Measurements from ENCODE around the gene A2M.

A2M gene

DNA sequence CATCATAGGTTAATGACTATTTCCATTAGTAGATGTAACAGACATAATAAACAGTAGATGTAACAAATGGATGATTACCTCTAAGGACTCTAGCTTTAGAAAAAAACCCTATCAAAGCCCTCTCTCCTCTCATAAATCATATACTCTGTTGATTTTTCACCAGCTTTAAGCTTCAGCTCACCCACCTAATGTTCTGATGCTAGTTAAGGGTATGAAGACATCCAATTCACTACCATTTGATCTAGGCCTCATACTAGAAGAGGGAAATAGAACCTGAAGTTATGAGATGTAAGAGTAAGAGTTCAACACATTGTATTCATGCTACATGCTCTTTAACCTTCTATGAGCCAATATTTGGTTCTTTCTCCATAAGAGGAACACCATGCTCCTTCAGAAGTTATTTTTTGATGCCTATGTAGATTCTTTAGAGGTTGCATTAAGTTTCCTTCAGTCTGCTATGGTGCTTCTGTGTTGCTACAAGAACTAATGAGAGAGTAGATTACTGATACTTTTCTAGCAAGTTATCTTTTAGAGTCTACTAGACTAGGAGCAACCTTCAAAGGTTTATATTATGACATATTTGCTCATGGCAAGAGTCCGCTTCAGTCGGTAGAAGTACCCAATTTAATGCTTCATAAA lies 16.0 kb downstream of the A2M start:
- FAIRE-seq (no peak), DNase-seq (ENCODE audit: low spot score) (no peak)

GRCh38 chr12:9098463-9099026 lies 17.2 kb downstream of the A2M start:
- no peak for DNase-seq (ENCODE audit: low spot score)
- no peak for FAIRE-seq

GRCh38 chr12:9098115-9098452 lies 17.6 kb downstream of the A2M start:
- FAIRE-seq, result no peak
- no peak for DNase-seq (ENCODE audit: low spot score)

DNA sequence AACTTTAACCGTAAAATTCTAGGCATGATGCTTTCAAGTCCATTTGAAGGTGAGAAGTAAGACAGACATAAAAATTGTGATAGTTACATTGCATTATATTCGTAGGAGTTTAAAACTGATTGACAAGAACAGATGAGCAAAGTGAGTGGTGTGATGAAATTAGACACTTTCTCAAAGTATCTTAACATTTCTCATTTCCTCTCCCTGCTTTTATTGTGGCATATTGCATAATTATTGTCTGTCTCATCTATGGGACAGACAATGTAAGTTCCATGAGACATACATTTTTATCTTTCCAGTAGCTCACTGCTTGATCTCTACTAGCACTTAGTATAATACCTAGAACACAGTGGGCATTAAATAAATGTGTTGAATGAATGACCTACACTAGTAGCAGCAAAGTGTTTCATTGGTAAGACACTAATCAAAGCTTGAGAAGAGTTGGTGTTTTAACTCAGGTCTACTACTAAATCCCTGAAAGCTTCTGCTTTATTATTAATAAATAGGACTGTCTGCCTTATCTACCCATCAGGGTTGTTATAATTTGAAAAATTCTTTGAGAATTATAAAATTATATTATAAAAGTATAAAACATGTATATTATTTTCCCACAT lies 19.0 kb downstream of the A2M start:
- FAIRE-seq, result no peak
- no peak for DNase-seq (ENCODE audit: low spot score)

DNA sequence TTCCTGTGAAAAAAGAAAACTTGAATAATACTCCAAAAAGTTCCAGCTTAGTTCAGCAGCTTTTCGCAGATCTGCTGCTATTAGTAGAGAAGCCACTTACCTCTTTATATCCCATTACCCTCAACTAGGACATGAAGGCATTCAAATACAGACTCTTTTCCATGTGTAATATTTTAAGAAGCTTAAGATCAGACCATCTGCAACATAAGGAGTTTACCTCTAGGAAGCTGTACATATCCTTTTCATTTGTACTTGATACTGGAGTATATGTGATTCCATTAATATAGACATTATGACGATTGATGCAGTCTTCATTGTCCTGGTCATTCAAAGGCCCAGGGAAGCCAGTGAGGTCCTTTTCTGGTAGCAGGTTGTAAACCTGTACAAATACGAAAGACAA lies 20.4 kb downstream of the A2M start:
- FAIRE-seq (no peak), DNase-seq (ENCODE audit: low spot score) (no peak)

GRCh38 chr12:9094512-9095206 lies 21.1 kb downstream of the A2M start:
- FAIRE-seq (no peak), DNase-seq (ENCODE audit: low spot score) (no peak)

- FAIRE-seq, result no peak
- DNase-seq (ENCODE audit: low spot score), result no peak
Measured at GRCh38 chr12:9091891-9092598, 23.7 kb downstream of the A2M start.

GRCh38 chr12:9090220-9090619 lies 25.5 kb downstream of the A2M start:
- DNase-seq (ENCODE audit: low spot score) (no peak), FAIRE-seq (no peak)

DNA sequence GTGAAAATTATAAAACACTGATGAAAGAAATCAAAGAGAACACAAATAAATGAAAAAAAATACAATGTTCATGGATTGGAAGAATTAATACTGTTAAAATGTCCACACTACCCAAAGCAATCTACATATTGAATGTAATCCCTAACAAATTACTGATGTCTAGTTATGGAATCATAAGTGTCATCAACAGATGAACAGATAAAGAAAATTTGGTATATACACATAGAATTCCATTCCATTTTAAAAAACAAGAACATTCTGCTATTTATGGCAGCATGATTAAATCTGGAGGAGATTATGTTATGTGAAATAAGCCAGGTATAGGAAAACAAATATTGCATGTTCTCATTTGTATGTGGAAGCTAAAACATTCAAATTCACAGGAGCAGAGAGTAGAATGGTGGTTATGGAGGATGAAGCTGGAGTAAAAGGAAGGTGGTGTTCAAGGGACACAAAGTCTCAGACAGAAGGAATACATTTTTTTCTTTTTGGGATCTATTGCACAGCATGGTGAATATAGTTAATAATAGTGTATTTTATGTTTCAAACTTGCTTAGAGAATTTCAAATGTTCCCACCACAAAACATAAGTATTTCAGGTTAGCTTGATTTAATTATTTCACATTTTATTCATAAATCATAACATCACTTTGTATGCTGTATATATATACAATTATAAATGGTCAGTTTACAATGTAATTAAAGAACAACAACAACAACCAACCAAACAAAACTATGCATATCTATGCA lies 28.5 kb downstream of the A2M start:
- FAIRE-seq (no peak), DNase-seq (ENCODE audit: low spot score) (no peak)

GRCh38 chr12:9086087-9086486 lies 29.6 kb downstream of the A2M start:
- DNase-seq (ENCODE audit: low spot score), result no peak
- FAIRE-seq, result no peak

GRCh38 chr12:9084417-9084816 lies 31.3 kb downstream of the A2M start:
- FAIRE-seq (no peak), DNase-seq (ENCODE audit: low spot score) (no peak)

- FAIRE-seq, result no peak
- DNase-seq (ENCODE audit: low spot score), result no peak
Measured at GRCh38 chr12:9083793-9084192, 31.9 kb downstream of the A2M start.

GRCh38 chr12:9081667-9082427 lies 33.9 kb downstream of the A2M start:
- FAIRE-seq (no peak), DNase-seq (ENCODE audit: low spot score) (no peak)

DNA sequence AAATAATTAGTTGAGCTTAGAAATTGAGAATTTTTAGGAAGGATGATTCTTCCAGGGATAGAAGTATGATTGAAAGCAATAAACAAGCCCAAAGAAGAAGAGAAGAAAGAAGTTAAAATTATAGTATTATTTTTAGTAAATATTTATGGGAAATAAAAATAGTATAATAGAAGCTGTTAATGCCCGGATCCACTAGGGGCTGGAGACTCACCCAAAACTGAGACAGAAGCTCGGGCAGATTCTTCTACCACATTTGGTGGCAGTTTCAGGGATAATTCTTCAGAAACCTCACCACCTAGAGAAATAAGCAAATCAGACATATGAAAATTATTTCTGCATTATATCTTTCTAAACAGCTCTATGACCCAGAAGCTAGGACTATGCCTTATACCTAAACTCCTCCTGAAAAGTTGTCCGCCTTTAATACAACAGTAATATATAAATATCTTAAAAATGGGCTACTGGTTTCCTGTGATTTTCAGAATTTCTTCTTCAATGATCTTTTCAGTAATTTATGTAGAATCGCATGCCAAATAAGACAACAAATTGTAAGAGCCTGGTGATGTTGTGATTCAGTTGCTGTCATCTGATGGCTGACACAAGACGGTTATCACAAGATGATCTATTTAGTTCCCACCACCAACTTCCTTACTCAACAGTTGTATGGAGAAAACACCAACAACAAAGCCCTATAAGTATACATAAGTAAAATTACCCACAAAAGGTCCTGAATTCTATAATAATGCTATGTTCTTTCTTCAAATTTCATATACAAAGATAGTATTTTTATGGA lies 35.6 kb downstream of the A2M start:
- FAIRE-seq (no peak), DNase-seq (ENCODE audit: low spot score) (no peak)

GRCh38 chr12:9079082-9079481 lies 36.6 kb downstream of the A2M start:
- FAIRE-seq, result no peak
- no peak for DNase-seq (ENCODE audit: low spot score)

DNA sequence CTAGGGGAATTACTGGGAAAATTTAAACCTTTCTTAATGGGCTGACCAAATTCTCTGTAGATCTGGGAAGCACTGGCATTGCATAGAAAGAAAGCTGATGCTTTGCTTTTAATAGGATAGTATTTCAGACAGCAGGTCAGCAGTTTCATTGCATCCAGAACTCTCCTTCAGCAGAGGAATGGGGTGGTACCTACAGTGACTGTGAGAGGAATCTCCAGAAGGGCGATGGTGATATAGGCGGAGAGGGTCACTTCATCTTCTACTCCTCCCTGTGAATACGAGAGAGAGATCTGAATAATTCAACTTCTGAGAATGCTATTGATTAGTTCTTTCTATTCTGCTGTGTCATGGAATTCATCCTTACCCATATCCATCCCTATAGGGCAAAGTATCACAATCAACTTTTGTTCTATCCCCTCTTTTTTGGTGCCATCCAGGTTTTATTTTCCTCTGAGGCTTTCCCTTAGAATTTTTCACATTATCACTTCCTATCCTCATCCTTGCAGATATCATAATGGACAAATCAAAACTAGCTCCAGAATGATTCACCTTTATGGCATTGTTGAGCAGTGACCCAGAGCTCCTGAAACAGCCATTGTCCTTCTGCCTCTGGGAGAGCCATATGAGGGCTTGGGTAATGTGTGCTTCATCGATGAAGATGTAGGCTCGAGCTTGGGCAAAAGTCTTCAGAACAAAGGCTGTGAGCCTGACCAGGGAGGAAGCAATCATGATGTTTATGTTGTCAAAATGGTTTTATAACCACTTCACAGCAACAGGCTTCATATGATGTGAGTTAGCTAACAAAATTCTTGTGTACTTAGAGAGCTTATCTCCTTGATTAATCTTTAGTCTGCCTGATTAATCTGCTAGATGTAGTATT lies 38.3 kb downstream of the A2M start:
- no peak for DNase-seq (ENCODE audit: low spot score)
- no peak for FAIRE-seq

DNA sequence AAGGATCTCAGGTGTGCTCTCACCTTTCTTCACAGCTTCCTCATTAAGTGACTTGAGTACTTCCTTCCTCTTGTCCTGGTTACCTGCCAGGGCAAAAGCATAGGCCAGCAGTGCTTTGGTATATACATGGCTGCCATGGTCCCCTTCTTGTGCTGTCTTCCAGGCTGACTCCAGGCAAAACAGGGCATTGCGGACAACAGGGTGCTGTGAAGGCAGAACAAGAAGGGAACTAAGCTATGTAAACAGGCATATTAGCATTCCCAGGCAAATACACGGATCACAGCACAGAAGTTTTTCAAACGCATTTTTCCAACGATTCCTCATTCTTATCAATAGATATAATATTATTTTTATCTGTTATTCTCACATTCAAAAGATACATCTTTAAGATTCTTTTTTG lies 39.0 kb downstream of the A2M start:
- FAIRE-seq, result no peak
- no peak for DNase-seq (ENCODE audit: low spot score)

- no peak for FAIRE-seq
- DNase-seq (ENCODE audit: low spot score), result no peak
Measured at GRCh38 chr12:9075138-9075535, 40.6 kb downstream of the A2M start.

Measured in RCC 7860 (cell line).